Vagina (tissue), 2 donors: Measurements from ENCODE around the gene USP40. TPM values are rescaled to one million over a fixed set of nuclear protein-coding genes. Genes with fewer than 3 reads are reported as not detected.
"Not testable (repeated sequence)": the region's sequence is repeated elsewhere in the genome, so short reads cannot be mapped to it uniquely, and the experiment has no call there.

Experiments used
- DNase-seq, 2 donors: peaks; one replicate each; pipeline ENCODE4 v3.0.0-alpha.2; 2017; ENCODE audit errors: extremely low spot score in 2 of 2
- H3K27ac ChIP-seq: fragments of 200-600 bp; sonication (generic); one replicate; pipeline ENCODE4 v1.5.1; 2019
- H3K27me3 ChIP-seq: fragments of 200-600 bp; sonication (generic); one replicate; pipeline ENCODE4 v1.5.1; 2019
- H3K36me3 ChIP-seq, 2 donors: fragments of 200-600 bp; sonication (generic); one replicate each; pipeline ENCODE4 v1.5.1; 2017 to 2019
- H3K4me1 ChIP-seq: fragments of 200-600 bp; sonication (generic); one replicate; pipeline ENCODE4 v1.5.1; 2019
- H3K4me3 ChIP-seq, 2 donors: fragments of 200-600 bp; sonication (generic); 1 replicate in 1 of 2; 2 replicates in 1 of 2; pipeline ENCODE4 v1.5.1; 2016 to 2019
- H3K9me3 ChIP-seq: fragments of 200-600 bp; sonication (generic); one replicate; pipeline ENCODE4 v1.5.1; 2019
- CTCF ChIP-seq, 3 experiments: fragments of 450-650 bp in 2 of 3; fragments of 200-600 bp in 1 of 3; sonication (generic) in 1 of 3; IDR thresholded peaks; one replicate each; pipeline ENCODE4 v1.5.1; 2017 to 2019; ENCODE audit warnings: antibody characterized with exemption in 3 of 3, mild to moderate bottlenecking in 2 of 3, moderate library complexity in 2 of 3
- POLR2A ChIP-seq, 2 donors: fragments of 450-650 bp; IDR thresholded peaks; one replicate each; pipeline ENCODE4 v1.6.1; 2017; ENCODE audit warnings: antibody characterized with exemption in 2 of 2, mild to moderate bottlenecking in 2 of 2, moderate library complexity in 2 of 2
- POLR2AphosphoS5 ChIP-seq, 2 donors: sonication (generic); formaldehyde crosslinking; IDR thresholded peaks; one replicate each; pipeline ENCODE4 v1.9.0; 2017; ENCODE audit warnings: antibody characterized with exemption in 2 of 2, mild to moderate bottlenecking in 2 of 2, low read depth in 1 of 2; ENCODE audit not compliant: insufficient read depth in 1 of 2
- intact Hi-C: fragments of 100-400 bp; cut with DNase I; formaldehyde crosslinking; loops from one replicate; pipeline ENCODE4 v1.15.1; 2023
- total RNA-seq: library from RNA; depleted of rRNA; stranded (reverse); fragments of >200 nt; gene quantifications from one replicate; pipeline ENCODE4 v1.2.3, GENCODE V29; 2016

USP40 gene
- total RNA-seq, 1 donor from 2014 or later: 50.1 TPM

- Histone ChIP-seq H3K36me3 (no peaks in the 10 kb centered on the region), H3K27me3 (no peaks in the 10 kb centered on the region), H3K27ac (no peak overlapping the region), H3K9me3 (no peaks in the 10 kb centered on the region), H3K4me1 (no peaks in the 10 kb centered on the region), H3K4me3 (no peak overlapping the region)
- TF ChIP-seq POLR2AphosphoS5 (IDR thresholded peaks at IDR 0.05; ENCODE audit: insufficient read depth in 1 of 2, low read depth in 1 of 2): no peak
- TF ChIP-seq CTCF (IDR thresholded peaks at IDR 0.05): no peak
- no peak for TF ChIP-seq POLR2A (IDR thresholded peaks at IDR 0.05)
- intact Hi-C loops: no loop called here
- no peak for DNase-seq
Observed at GRCh38 chr2:233588400-233588799, 21.8 kb upstream of the USP40 start.

GRCh38 chr2:233584210-233584609, 17.6 kb upstream of the USP40 start:
- intact Hi-C loops: no loop called here
- Histone ChIP-seq H3K4me3 (no peak overlapping the region), H3K4me1 (no peaks in the 10 kb centered on the region), H3K9me3 (no peaks in the 10 kb centered on the region), H3K27me3 (no peaks in the 10 kb centered on the region), H3K36me3 (no peaks in the 10 kb centered on the region), H3K27ac (no peak overlapping the region)
- TF ChIP-seq CTCF (IDR thresholded peaks at IDR 0.05) (no peak), POLR2AphosphoS5 (IDR thresholded peaks at IDR 0.05; ENCODE audit: insufficient read depth in 1 of 2, low read depth in 1 of 2) (no peak), POLR2A (IDR thresholded peaks at IDR 0.05) (no peak)
- DNase-seq: no peak

- intact Hi-C loops, H3K27me3 ChIP-seq, H3K27ac ChIP-seq, H3K4me3 ChIP-seq, H3K4me1 ChIP-seq, H3K9me3 ChIP-seq, H3K36me3 ChIP-seq, DNase-seq: not testable (repeated sequence)
Observed at GRCh38 chr2:233583217-233583965, 16.8 kb upstream of the USP40 start.

- H3K9me3 ChIP-seq, H3K27ac ChIP-seq, intact Hi-C loops, DNase-seq, H3K4me3 ChIP-seq, H3K4me1 ChIP-seq, H3K36me3 ChIP-seq, H3K27me3 ChIP-seq: not testable (repeated sequence)
Observed at GRCh38 chr2:233577341-233577740, 10.8 kb upstream of the USP40 start.

- Histone ChIP-seq H3K27me3 (no peaks in the 10 kb centered on the region), H3K4me3 (no peak overlapping the region), H3K9me3 (no peaks in the 10 kb centered on the region), H3K4me1 (no peaks in the 10 kb centered on the region), H3K27ac (no peak overlapping the region), H3K36me3 (no peaks in the 10 kb centered on the region)
- no peak for TF ChIP-seq CTCF (IDR thresholded peaks at IDR 0.05)
- no peak for TF ChIP-seq POLR2A (IDR thresholded peaks at IDR 0.05)
- intact Hi-C loops: no loop called here
- no peak for DNase-seq
Observed at GRCh38 chr2:233572468-233572867, 5.9 kb upstream of the USP40 start.

GRCh38 chr2:233571462-233571861, 4.9 kb upstream of the USP40 start:
- H3K36me3 ChIP-seq: no peaks in the 10 kb centered on the region
- intact Hi-C loops: no loop called here
- no peak for DNase-seq
- H3K27ac ChIP-seq: no peak overlapping the region
- H3K27me3 ChIP-seq: no peaks in the 10 kb centered on the region
- H3K9me3 ChIP-seq: no peaks in the 10 kb centered on the region
- no peak for TF ChIP-seq CTCF (IDR thresholded peaks at IDR 0.05)
- no peak for TF ChIP-seq POLR2A (IDR thresholded peaks at IDR 0.05)
- TF ChIP-seq POLR2AphosphoS5 (IDR thresholded peaks at IDR 0.05; ENCODE audit: insufficient read depth in 1 of 2, low read depth in 1 of 2): no peak
- H3K4me3 ChIP-seq: no peak overlapping the region
- no peaks in the 10 kb centered on the region for H3K4me1 ChIP-seq
